OCI-LY7 (cell line): ENCODE results near the gene TNN.

Experiments
- EZH2phosphoT487 ChIP-seq: fragments of 200-600 bp; sonication (generic); IDR thresholded peaks from 2 replicates; pipeline ENCODE4 v1.6.1; 2018; ENCODE audit warnings: low read depth, borderline replicate concordance, mild to moderate bottlenecking, mixed run types, antibody characterized with exemption, low read length, moderate library complexity, mixed read lengths
- TF ChIP-seq, protein P1 (sequence below): fragments of 200-600 bp; sonication (generic); conservative IDR thresholded peaks from 2 replicates; pipeline ENCODE4 v1.5.1; 2014; ENCODE audit warnings: mild to moderate bottlenecking, antibody characterized with exemption, low read length, moderate library complexity, mixed read lengths

DNA sequence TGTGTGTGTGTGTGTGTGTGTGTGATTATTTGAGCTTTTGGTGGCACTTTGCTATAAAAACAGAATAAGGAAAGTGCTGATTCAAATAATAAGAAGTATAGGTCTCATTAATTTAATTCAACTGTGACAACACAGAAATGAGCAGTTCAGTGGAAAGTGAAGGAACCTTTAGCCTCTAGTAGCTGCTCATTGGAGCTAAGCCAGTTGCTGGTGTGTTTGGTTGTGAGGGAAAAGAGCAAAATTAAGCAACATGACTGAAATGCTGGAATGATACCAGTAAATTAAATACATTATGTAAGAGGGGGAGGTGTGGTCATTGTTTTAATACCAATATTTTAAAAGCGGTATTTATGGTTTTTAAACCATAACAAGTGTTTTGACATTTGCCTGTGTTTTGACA lies 69.7 kb downstream of the TNN start:
- TF ChIP-seq, protein P1, sequence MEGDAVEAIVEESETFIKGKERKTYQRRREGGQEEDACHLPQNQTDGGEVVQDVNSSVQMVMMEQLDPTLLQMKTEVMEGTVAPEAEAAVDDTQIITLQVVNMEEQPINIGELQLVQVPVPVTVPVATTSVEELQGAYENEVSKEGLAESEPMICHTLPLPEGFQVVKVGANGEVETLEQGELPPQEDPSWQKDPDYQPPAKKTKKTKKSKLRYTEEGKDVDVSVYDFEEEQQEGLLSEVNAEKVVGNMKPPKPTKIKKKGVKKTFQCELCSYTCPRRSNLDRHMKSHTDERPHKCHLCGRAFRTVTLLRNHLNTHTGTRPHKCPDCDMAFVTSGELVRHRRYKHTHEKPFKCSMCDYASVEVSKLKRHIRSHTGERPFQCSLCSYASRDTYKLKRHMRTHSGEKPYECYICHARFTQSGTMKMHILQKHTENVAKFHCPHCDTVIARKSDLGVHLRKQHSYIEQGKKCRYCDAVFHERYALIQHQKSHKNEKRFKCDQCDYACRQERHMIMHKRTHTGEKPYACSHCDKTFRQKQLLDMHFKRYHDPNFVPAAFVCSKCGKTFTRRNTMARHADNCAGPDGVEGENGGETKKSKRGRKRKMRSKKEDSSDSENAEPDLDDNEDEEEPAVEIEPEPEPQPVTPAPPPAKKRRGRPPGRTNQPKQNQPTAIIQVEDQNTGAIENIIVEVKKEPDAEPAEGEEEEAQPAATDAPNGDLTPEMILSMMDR = no peak
- no peak for TF ChIP-seq EZH2phosphoT487
